GM21447 (cell line): ENCODE data around the gene KIRREL3.
A peak's percentile ranks its signal among the peaks of the same experiment; 100 is the strongest.

Experiments
- ATAC-seq: cut with Tn5 transposase; IDR thresholded peaks from one replicate; pipeline ENCODE4 v1.9.1; 2021; ENCODE audit not compliant: unreplicated experiment

The KIRREL3 gene

DNA sequence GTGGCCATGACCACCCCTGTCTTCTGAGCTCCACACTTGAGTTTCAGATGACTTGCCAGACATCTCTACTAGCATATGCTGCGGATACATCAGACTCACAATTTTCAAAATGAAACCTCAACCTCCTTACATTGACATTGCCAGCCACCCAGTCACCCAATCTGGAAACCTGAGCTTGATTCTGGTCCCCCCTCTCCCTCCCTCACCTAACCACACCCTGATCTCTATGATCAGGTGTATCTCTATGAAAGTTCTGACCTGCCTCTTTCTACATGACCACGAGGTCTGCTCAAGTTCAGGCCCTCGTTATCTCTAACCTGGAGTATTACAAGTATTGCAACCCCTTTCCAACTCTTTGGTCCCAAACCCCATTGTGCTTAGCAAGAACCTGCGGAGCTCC is 254.1 kb downstream of the KIRREL3 start:
- ATAC-seq, result no peak

DNA sequence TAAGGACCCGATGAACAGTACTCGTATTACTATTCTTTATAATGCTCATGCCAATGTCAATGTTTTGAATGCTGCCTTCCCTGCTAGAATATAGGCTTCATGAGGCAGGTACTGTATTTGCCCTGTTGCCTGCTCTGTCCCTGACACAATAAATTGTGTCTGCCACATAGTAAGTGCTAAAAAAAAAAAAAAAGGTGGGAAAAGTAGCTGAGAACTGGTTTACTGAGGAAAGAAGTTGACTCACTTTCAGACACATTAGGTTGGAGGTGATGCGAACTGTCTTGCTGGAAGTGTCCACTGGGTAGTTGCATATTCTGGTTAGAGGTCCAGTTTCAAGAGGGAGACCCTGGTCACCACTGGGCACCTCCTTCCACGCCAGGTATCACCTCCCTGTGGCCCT is 255.9 kb downstream of the KIRREL3 start:
- no peak for ATAC-seq

DNA sequence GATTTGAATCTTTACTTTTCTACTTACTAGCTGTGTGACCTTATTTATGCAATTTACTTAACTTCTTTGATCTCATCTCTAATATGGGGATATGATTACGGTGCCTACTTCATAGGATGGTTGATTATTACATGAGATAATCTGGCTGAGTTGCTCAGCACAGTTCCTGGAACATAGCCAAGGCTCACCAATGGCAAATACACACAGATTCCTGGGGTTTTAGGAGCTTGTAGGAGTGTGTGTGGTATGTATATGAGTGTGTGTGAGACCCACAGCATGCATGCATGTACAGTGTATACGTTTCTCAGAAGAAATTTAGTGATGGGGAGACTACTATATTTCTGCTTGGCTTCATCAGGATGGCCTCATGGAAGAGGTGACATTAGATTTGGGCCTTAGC is 256.9 kb downstream of the KIRREL3 start:
- ATAC-seq, result no peak

DNA sequence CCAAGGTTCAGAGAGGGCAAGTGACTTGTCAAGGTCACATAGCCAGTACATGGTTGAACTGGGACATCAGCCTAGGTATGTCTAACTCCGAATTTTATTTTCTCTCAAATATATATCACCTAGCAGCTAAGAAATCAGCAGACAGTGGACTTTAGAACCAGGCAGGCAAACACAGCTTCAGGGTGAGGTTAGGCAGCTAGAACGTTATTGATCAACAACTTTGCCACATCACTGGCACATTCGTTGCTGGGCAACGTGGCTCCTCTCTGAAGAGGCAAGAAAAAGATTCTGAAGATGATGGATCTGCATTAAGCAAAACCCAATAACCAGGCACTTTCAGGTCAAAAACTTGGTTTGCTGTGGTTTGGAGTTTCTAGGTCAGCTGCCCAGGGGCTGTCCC is 258.0 kb downstream of the KIRREL3 start:
- ATAC-seq, result no peak

DNA sequence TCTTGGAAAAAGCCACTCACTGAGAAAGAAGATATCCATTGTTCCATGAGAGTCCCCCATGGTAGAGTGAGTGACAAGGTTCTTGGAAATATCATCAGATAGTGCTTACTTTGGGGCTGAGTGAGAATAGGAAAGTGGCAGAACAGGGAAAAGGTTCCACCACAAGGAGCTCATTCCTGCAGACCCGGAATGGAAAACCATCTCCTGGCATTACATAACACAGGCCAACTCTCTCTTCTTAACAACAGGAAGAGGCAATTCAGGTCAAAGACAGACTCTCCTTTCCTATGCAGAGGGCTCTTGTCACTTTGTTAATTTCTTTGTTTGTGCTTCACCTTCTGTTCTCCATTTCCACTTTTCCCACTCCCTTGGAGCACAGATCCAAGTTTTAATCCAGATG is 259.7 kb downstream of the KIRREL3 start:
- no peak for ATAC-seq

DNA sequence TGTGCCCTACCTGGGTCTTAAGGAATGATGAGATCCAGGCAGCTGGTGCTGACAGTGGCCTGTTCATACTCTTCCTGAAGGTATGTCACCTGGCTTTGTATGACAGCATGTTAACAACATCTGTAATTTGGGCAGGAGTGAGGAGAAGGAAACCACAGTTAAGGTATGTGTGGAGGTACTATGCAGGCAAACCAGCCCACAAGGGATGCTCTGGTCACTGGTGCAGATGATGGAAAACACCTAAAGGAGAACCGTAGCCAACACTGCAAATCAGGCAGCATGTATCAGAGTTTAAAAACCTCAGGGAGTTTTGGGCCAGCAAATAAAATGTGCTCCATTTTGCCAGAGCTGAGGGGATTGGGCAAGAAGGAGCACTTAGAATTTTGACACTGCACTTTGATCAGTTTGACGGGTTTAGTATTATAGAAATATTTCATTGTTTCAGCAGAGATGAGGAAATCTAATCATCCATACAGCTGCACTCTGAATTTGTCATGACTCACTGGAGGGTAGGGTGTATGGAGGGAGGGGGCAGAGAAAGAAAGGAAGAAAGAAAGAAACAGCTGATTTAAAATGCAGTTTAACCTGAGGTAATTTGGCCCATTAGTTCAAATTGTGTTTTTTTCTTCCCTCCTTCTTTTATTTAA is 260.9 kb downstream of the KIRREL3 start:
- ATAC-seq, result no peak

DNA sequence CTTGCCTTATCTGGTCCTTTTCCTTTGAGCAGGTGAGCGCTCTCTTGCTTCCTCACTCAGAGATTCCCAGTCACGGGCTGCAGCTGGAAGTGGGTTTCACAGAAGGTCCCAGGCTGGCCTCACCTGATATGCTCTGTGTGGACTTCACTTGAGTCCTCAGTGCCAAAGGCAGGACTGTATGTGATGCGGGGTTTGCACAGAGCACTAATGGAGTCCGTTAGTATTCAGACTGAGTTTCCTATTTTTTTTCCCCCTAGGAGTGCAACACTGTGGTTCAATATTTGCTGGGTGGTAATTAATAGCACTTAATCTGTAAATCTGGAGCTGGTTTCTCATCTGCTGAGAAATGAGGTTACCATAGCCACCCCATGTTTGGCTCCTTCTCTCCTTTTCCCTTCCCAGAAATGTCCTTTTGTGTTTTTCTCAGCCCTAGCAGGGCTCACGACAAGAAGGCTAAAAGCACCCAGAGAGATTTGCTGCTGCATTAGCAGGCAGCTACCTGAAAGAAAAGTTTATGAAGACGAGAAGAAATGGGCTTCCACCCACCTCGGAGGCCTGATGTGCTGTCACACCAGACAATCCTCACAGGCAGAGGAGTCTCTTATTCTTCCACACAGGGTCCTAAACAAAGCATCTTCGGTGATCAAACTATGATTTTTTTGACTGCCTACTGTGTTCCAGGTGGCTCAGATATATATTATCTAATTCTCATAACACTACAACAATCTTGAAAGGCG is 262.1 kb downstream of the KIRREL3 start:
- ATAC-seq, result no peak

DNA sequence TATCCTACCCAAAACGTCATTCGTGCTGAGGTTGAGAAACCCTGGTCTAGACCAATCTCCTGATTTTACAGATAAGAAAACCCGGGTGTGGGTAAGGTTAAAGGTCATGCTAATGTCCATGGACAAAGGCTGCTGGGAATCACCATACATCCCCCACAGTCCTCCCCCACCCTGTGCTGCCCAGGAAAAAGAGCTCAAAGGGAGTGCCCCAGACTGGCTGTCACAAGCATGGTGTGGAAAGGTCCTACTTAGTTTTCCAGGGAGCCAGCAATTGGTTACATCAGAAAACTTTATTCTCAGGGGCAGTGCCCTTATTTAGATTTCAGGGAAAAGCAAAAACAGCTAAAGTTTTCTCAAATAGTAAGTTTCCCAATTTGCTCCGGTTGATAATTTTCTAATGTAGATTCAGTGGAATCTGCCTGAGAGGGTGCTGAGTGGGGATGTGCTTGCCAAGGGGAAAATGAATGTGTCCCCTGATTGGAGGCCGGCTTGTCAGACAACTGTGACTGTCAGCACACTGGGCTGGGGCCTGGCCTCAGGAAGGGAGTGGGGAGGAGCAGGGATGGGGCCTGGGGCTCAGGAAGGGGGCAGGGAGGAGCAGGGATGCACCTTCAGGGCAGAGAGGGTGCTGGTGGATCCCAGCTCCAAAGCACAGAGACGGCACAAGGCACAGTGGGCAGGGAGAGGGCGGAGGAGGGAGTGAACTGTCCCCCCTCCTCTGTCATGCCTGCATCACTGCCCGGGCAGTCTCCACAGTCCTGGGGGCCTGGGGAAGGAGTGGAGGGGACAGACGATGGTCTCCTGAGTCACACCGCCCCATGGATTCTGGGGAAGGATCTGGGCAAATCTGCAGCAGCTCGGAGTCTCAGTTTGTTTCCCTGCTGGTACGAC is 263.6 kb downstream of the KIRREL3 start:
- ATAC-seq, result no peak

DNA sequence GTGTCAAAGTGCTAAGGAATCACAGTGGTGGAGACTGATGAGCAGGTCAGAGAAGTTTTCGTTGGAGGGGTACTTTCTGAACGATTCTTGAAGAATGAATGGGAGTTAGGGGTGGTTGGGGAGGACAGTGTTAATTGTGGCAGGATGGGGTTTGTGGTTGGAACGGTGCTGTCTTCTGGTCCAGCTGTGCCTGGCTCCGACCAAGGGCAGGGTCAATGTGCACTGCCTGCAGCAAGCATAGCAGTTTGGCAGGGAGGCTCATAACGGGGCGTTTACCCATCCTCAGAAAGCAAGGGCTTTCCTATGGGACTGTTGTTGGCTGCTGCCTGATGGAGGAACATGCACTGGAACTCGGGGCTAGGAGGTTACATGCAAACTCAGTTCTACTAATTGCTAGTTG is 265.8 kb downstream of the KIRREL3 start:
- no peak for ATAC-seq

DNA sequence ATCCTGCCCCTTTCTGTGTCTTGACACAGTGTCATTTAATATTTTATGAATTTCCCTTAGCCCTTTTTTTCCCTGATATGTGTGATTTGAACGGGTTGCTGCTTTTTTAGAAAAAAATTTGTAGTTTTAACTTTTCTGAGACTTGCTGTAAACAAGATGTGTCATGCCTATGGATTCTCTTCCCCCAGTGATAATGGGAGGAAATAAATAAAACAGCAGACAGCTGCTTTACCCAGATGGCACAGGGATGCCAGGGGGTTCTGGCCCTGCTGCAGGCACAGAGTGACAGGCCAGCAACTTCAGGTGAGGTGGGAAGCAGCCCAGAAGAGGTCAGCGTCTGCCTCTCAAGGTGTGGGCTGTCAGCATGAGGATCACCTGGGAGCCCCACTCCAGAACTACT is 266.9 kb downstream of the KIRREL3 start:
- no peak for ATAC-seq

DNA sequence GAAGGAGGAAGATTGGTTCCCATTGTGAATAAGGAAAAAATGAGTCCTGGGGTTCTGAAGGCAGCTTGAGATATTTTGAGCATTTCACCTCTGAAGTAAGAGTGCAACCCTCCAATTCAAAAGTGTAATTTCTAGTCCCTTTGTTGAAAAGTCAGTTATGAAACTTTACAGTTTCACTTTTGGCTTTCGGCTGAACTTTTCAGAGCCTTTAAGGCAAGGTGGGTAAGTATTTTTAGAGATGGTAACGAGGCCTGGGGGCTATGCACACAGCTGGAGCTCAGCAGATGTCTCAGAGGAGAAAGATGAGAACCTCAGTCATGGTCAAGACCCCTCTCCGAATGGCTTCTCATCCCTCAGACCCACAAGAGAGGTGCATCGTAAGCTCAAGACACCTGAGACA is 267.6 kb downstream of the KIRREL3 start:
- peak; percentile 68 for ATAC-seq

DNA sequence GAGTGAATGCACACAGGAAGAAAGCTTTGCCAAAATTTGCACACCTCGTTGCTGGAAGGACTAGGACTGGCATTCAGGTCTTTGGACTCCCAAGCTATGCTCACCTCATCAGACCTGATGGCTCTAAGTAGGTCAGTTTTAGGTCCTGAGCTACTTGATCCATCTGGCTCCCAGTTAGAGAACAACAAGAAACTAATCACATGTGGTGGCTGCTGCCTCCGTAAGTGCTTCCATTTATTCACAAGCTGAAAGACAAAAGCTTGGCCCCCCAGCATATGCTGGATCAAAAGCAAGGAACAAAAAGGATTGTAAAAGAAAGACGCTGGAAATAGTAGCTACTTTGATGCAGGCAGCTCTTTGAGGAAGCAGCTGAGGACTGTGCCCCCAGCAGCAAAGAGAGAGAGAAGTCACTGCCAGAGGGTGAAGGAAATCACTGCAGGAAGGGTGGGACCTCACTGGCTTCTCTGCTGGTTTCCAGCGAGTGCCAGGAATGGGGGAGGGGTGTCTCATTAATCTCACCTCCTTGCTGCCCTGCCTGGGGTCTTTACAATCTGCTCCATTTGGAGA is 268.9 kb downstream of the KIRREL3 start:
- no peak for ATAC-seq

DNA sequence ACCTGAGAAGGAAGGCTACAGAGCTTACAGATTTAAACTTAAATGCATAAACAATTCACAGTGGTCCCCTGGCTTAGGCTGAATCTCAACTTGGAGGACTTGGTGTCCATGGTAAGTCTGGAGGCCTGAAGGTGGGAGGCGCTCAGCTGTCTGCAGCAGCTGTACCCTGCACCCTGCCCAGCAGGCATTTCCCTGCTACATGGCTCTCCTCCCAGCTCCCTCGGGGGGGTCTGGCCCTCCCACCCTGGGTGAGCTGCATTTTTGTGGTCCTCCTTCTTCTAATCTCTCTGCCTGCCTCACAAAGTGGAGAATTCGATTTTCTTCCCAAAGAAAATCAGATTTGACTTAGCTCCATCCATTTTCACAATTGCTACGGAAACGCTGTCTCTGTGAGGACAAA is 273.2 kb downstream of the KIRREL3 start:
- ATAC-seq, result no peak

DNA sequence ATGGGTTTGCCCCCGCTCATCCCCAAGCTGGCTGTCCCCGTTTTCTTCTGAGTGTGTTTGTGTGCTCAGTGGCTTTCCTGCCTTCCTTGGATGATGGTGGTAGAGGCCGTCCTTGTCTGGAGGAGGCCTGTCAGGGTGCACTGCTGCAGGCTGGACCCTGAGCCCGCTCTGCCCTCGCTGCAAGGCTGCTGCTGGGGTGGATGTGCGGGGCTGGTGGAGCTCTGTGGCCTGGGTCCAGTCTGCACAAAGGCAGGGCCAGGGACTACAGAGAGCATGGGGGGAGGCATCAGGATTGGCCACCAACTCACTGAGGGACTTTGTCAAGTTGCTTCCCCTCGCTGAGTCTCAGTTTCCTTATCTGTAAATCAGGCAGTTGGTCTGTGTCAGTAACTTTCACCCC is 275.0 kb downstream of the KIRREL3 start:
- no peak for ATAC-seq

DNA sequence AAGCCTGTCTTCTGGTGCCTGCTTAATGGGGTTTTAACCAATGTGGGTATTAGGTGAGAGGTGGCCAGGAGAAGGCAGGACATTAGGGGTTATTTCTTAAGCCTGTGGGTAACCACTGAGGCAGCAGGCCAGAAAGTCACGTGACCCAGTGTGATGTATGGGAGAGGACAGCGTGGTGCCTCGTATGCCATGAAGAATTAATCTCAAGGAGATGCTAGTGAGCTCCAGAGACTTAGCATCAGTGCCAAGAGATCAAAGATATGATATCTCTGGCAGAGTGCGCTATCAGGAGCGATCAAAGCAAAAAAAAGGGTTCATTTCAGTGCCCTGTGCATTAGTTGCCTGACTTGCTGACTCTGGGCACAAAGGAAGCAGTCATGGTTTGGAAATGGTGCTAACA is 275.5 kb downstream of the KIRREL3 start:
- ATAC-seq, result no peak

DNA sequence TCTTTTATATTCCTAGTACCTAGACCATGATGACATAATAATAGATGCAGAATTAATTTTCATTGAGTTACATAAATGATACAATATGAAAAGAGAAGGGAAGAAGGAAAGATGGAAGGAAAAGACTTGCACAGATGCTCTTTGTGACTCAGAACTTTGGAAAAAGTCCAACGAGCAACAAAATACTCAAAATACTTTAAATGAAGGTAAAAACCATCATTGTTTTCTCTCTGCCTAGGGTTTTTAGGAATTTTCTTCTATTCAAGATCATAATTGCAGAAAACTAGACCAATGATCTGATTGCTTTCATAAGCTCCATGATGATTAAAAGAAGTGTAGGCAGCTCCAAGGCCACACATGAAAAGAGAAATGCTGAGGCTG is 276.9 kb downstream of the KIRREL3 start:
- ATAC-seq, result no peak

DNA sequence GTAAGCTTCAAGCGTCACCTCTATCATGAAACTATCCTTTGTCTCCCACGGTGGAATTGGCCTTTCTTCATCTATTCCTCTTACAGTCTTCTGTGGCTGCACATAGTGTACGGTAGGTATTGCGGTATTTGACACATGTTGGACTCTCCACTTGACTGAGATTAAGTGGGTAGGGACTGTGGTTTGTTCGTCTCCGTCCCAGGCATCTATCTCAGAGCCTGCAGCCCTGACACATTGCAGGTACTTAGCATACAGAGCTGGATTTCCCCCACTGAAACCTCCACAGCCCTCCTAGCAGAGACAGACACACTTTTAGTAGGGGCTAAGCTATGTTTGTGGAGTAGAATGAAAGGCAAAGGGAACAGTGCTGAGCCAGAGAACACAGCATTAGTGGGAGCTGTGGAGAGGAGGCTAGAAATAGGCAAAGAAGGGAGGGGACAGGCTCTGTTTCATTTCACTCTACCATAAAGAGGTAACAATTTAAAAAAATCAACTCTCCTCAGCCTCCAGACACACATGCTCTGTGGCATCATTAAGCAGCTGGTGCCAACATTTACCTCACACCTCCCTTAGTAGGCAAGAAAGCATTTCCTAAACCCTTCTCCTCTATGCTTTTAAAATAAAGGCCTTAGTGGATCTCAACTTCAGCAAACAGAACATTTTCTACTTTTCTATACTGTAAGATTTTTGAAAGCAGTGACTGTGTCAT is 277.5 kb downstream of the KIRREL3 start:
- no peak for ATAC-seq

DNA sequence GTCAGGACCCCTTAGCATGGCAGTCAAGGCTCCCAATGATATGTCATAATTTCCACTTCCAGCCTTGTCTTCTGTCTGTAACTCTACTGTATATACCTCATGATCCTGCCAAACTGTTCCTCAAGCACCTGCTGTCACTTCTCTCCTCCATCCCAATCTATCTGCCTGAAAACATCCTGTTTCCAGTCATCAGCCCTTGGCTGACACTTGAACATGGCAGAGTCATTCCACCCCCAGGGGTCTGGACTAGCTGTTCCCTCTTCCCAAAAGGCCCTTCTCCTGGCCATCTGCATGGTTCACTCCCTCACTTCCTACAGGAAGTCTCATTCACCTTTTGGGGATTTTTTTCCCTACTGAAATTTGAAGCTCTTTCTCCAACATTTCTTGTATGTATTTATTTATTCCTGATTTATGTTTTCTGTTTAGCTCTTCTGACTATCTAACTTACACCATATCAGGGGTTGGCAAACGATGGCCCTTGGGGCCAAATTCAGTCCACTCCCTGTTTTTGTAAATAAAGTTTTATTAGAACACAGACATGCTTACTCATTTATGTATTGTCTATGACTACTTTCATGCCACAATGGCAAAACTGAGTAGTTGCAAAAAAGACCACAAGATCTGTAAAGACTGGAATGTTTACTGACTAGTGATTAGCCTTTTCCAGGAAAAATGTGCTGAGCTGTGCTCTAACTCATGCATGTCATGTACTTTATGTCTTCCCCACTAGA is 278.4 kb downstream of the KIRREL3 start:
- no peak for ATAC-seq

DNA sequence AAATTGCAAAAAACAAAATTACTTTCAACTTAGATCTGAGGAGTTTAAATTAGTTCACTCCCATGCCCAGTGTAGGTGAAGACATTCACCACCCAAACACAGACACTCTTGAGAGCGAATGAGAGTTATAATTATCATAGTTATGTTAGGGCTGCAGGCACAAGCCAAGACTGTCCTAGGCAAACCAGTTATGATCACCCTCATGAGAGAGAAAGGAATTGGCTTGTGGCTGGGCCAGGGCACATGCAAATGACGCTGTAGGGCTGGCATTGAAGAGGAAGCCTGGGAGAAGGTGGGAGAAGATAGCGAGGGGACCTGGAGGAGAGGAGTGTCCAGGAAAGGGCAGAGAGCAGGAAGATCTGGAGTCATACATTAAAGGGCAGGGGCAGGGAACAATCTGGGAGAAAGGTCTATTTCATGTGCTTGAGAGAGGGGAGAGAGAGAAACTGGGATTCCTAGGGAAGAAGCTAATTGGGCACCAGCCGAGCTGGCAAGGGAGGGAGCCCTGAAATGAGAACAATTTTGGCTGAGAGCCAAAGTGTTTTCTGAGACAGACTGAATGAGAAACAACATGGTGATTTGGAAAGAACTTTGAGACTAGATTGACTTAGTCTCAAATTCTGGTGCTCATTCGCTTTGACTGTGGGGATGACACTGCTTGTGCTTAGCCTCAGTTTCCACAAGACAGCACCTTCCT is 279.9 kb downstream of the KIRREL3 start:
- ATAC-seq, result no peak

DNA sequence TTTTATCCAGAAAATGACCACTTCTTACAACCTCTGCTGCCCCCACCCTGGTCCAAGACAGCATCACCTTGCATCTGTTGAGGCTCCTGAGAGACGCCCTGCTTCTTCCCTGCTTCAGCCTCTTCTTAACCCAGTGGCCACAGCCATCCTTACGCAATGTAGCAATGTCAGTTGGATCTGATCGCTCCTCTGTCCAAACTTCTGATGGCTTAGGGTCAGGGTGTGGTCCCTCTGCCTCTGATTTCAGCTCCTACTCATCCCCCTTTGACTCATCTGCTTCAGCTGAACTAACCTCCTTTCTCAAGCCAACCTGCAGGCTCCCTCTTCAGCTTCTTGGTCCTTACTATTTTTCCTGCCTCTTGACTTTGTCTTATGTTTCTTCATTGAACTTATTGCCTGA is 280.8 kb downstream of the KIRREL3 start:
- ATAC-seq, result no peak
